Measurements from ENCODE around the gene MCC. TPM values are rescaled to one million over a fixed set of nuclear protein-coding genes. Genes with fewer than 3 reads are reported as not detected.

MCC gene
- polyA plus RNA-seq, 1 donor (not counting 4 experiments of a cell fraction or from before 2014, with no cell fraction given) = 24.6 TPM

DNA sequence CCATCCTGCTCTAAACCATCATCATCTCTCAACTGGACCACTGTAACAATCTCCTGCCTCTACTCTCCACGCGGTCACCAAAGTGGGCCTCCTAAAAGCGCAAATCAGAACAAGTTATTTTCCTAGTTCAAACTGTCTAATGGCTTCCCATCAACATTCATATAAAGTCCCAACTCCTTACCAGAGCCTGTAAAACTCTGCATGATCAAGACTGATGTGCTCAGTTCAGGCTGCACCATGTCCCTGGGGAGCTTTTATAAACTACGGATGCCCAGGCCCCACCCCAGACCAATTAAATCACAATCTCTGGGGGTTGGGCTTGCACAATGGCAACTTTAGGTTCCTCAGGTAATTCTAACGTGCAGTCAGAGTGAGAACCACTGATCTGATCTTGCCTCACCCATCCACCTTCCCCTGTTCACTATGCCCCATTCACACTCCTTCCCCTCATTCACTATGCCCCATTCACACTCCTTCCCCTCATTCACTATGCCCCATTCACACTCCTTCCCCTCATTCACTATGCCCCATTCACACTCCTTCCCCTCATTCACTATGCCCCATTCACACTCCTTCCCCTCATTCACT, 382.5 kb downstream of the MCC start:
- no peak overlapping the region for H3K9ac ChIP-seq (ENCODE audit: control insufficient read depth, extremely low read depth, insufficient read depth, low read length)
- H3K36me3 ChIP-seq (ENCODE audit: control insufficient read depth in 2 of 2, extremely low read depth in 1 of 2, insufficient read depth in 2 of 2, low read length in 2 of 2) = peaks cover 14 to 18% of the 10 kb centered on the region in 2 experiments
- dilution Hi-C loops (cut with MboI; ENCODE audit: extremely low pct_ligation_motif_present, low sequenced_read_pairs) = no loop called here
- no peak for FAIRE-seq
- H3K4me1 ChIP-seq (ENCODE audit: control insufficient read depth, extremely low read depth, insufficient read depth, low read length) = peaks cover 20% of the 10 kb centered on the region
- no peak overlapping the region for H2AFZ ChIP-seq (ENCODE audit: control insufficient read depth, low read length)
- H3K27ac ChIP-seq (ENCODE audit: control insufficient read depth, insufficient read depth, low read length) = no peak overlapping the region
- peaks cover 3% of the 10 kb centered on the region for H4K20me1 ChIP-seq (ENCODE audit: control insufficient read depth, extremely low read depth, insufficient read depth, low read length)
- H3K79me2 ChIP-seq (ENCODE audit: control insufficient read depth, insufficient read depth, low read length) = peaks cover 4% of the 10 kb centered on the region
- no peaks in the 10 kb centered on the region for H3K27me3 ChIP-seq (ENCODE audit: control insufficient read depth, extremely low read depth, insufficient read depth, low read length)
- TF ChIP-seq EZH2 (IDR thresholded peaks at IDR 0.05; ENCODE audit: low read length) = no peak
- TF ChIP-seq, protein P1, sequence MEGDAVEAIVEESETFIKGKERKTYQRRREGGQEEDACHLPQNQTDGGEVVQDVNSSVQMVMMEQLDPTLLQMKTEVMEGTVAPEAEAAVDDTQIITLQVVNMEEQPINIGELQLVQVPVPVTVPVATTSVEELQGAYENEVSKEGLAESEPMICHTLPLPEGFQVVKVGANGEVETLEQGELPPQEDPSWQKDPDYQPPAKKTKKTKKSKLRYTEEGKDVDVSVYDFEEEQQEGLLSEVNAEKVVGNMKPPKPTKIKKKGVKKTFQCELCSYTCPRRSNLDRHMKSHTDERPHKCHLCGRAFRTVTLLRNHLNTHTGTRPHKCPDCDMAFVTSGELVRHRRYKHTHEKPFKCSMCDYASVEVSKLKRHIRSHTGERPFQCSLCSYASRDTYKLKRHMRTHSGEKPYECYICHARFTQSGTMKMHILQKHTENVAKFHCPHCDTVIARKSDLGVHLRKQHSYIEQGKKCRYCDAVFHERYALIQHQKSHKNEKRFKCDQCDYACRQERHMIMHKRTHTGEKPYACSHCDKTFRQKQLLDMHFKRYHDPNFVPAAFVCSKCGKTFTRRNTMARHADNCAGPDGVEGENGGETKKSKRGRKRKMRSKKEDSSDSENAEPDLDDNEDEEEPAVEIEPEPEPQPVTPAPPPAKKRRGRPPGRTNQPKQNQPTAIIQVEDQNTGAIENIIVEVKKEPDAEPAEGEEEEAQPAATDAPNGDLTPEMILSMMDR (optimal IDR thresholded peaks at IDR 0.05 in 1 of 3, IDR thresholded peaks at IDR 0.05 in 1 of 3, conservative IDR thresholded peaks at IDR 0.05 in 1 of 3; ENCODE audit: extremely low read depth in 1 of 3, insufficient read depth in 2 of 3, low read length in 3 of 3) = no peak
- H3K4me2 ChIP-seq (ENCODE audit: control insufficient read depth, extremely low read depth, insufficient read depth, low read depth, low read length) = no peak overlapping the region
- H3K9me3 ChIP-seq (ENCODE audit: control insufficient read depth, low read depth, low read length) = no peaks in the 10 kb centered on the region
- no peak for DNase-seq (ENCODE audit: low read depth, low spot score)
- no peak overlapping the region for H3K4me3 ChIP-seq (ENCODE audit: control insufficient read depth in 2 of 3, extremely low read depth in 1 of 3, insufficient read depth in 2 of 3, low read depth in 1 of 3, low read length in 3 of 3)
- no peaks in the 10 kb centered on the region for H3K9me1 ChIP-seq (ENCODE audit: control insufficient read depth, extremely low read depth, insufficient read depth, low read length)

DNA sequence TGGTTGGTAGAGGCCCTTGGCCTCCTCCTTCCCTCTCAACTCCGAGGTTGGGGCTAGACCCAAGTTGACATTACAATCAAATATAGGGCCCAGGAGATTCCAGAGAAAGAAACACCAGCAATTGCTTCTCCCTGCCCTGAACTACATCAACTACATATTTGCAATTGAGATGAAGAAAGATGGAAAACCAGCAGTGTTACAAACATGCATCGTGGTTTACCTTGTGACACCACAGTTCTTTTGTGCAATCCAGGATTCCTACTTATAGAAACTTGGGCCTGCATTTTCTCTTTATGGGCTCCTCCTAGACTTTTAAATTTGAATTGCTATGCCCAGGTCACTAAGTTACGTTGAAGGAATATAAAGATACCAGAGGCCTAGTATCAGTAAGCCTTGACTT, 384.9 kb downstream of the MCC start:
- no peak overlapping the region for H3K4me3 ChIP-seq (ENCODE audit: control insufficient read depth in 2 of 3, extremely low read depth in 1 of 3, insufficient read depth in 2 of 3, low read depth in 1 of 3, low read length in 3 of 3)
- H4K20me1 ChIP-seq (ENCODE audit: control insufficient read depth, extremely low read depth, insufficient read depth, low read length) = no peaks in the 10 kb centered on the region
- no peaks in the 10 kb centered on the region for H3K9me3 ChIP-seq (ENCODE audit: control insufficient read depth, low read depth, low read length)
- no peak for TF ChIP-seq EZH2 (IDR thresholded peaks at IDR 0.05; ENCODE audit: low read length)
- TF ChIP-seq, protein P1 (optimal IDR thresholded peaks at IDR 0.05 in 1 of 3, IDR thresholded peaks at IDR 0.05 in 1 of 3, conservative IDR thresholded peaks at IDR 0.05 in 1 of 3; ENCODE audit: extremely low read depth in 1 of 3, insufficient read depth in 2 of 3, low read length in 3 of 3) = no peak
- no peaks in the 10 kb centered on the region for H3K27me3 ChIP-seq (ENCODE audit: control insufficient read depth, extremely low read depth, insufficient read depth, low read length)
- FAIRE-seq (no peak), DNase-seq (ENCODE audit: low read depth, low spot score) (no peak)
- dilution Hi-C loops (cut with MboI; ENCODE audit: extremely low pct_ligation_motif_present, low sequenced_read_pairs) = no loop called here
- H3K9me1 ChIP-seq (ENCODE audit: control insufficient read depth, extremely low read depth, insufficient read depth, low read length) = no peaks in the 10 kb centered on the region
- H2AFZ ChIP-seq (ENCODE audit: control insufficient read depth, low read length) = no peak overlapping the region
- no peaks in the 10 kb centered on the region for H3K4me1 ChIP-seq (ENCODE audit: control insufficient read depth, extremely low read depth, insufficient read depth, low read length)
- H3K4me2 ChIP-seq (ENCODE audit: control insufficient read depth, extremely low read depth, insufficient read depth, low read depth, low read length) = no peak overlapping the region
- H3K36me3 ChIP-seq (ENCODE audit: control insufficient read depth in 2 of 2, extremely low read depth in 1 of 2, insufficient read depth in 2 of 2, low read length in 2 of 2) = peaks cover 15 to 23% of the 10 kb centered on the region in 2 experiments
- peaks cover 2% of the 10 kb centered on the region for H3K79me2 ChIP-seq (ENCODE audit: control insufficient read depth, insufficient read depth, low read length)
- H3K9ac ChIP-seq (ENCODE audit: control insufficient read depth, extremely low read depth, insufficient read depth, low read length) = no peak overlapping the region
- H3K27ac ChIP-seq (ENCODE audit: control insufficient read depth, insufficient read depth, low read length) = no peak overlapping the region
